A549 (cell line): ENCODE data around the gene ARMH3. TPM values are rescaled to one million over a fixed set of nuclear protein-coding genes. Genes with fewer than 3 reads are reported as not detected.

Source experiments
- ATAC-seq, 2 experiments: fragments of 200-7000 bp in 1 of 2; fragments of >200 bp in 1 of 2; cut with Nextera tagmentation in 1 of 2; cut with Tn5 transposase in 1 of 2; 3 replicates each; pipeline versions ENCODE4 v1.8.0 to v1.9.1; 2018 to 2020; ENCODE audit warnings: mild to moderate bottlenecking in 1 of 2, moderate library complexity in 1 of 2
- CTCF ChIA-PET: fragments of 300-600 bp; sonication (Branson Sonifier 250); formaldehyde crosslinking; extraction: SDS; loops from one replicate; lab custom pipeline; 2021; ENCODE audit warnings: antibody characterized with exemption, inconsistent platforms; lab: Yijun Ruan, JAX
- POLR2A ChIA-PET: fragments of 350-600 bp; formaldehyde crosslinking; extraction: SDS; loops from one replicate; lab custom pipeline; 2021; ENCODE audit warnings: antibody characterized with exemption, inconsistent platforms; lab: Yijun Ruan, JAX
- DNase-seq, 2 experiments: peaks; one replicate each; pipeline versions ENCODE4 v3.0.0 to v3.0.0-alpha.2; 2011 to 2016; ENCODE audit warnings: low read depth in 1 of 2, low spot score in 1 of 2
- FAIRE-seq: peaks from 2 replicates; lab custom pipeline; 2011; peaks lifted over from hg19 to GRCh38; lab: Jason Lieb, UNC
- H3K27ac ChIP-seq, 2 experiments: fragments of >200 bp; sonication (Bioruptor Twin); formaldehyde crosslinking; 3 replicates each; pipeline ENCODE4 v1.5.1; 2016 to 2017
- H3K4me1 ChIP-seq: fragments of >200 bp; sonication (Bioruptor Twin); formaldehyde crosslinking; 3 replicates; pipeline ENCODE4 v1.6.1; 2016
- H3K4me2 ChIP-seq: fragments of >200 bp; sonication (Bioruptor Twin); formaldehyde crosslinking; 3 replicates; pipeline ENCODE4 v1.6.1; 2016
- H3K4me3 ChIP-seq: fragments of >200 bp; sonication (Bioruptor Twin); formaldehyde crosslinking; 3 replicates; pipeline ENCODE4 v1.5.1; 2016
- H3K9me3 ChIP-seq: fragments of >200 bp; sonication (Bioruptor Twin); formaldehyde crosslinking; 3 replicates; pipeline ENCODE4 v1.6.1; 2016
- BHLHE40 ChIP-seq: IDR thresholded peaks from 2 replicates; pipeline ENCODE4 v1.6.1; 2012; ENCODE audit warnings: low read depth, low read length, inconsistent platforms
- CEBPB ChIP-seq, 2 experiments: fragments of >200 bp in 1 of 2; sonication (Bioruptor Twin) in 1 of 2; formaldehyde crosslinking in 1 of 2; IDR thresholded peaks; 2 replicates each; pipeline ENCODE4 v1.6.1; 2012 to 2016
- CHD2 ChIP-seq: fragments of 150-350 bp; IDR thresholded peaks from 2 replicates; pipeline ENCODE4 v1.6.1; 2014; ENCODE audit warnings: low read length; ENCODE audit not compliant: partially characterized antibody
- CHD4 ChIP-seq: fragments of 200-600 bp; sonication (generic); IDR thresholded peaks from 2 replicates; pipeline ENCODE4 v1.6.1; 2016; ENCODE audit warnings: antibody characterized with exemption, mild to moderate bottlenecking, borderline replicate concordance
- FOSL2 ChIP-seq, 2 experiments: fragments of 450-650 bp in 1 of 2; fragments of >200 bp in 1 of 2; sonication (Bioruptor Twin) in 1 of 2; formaldehyde crosslinking; IDR thresholded peaks; 2 replicates each; pipeline versions ENCODE4 v1.5.0 to v1.6.1; 2016 to 2020; ENCODE audit warnings: mild to moderate bottlenecking in 1 of 2, moderate library complexity in 1 of 2
- HDAC2 ChIP-seq: fragments of 200-600 bp; sonication (generic); IDR thresholded peaks from 2 replicates; pipeline ENCODE4 v1.6.1; 2016
- HES2 ChIP-seq: fragments of >200 bp; sonication (Bioruptor Twin); formaldehyde crosslinking; IDR thresholded peaks from 2 replicates; pipeline ENCODE4 v1.6.1; 2016
- JUNB ChIP-seq: fragments of >200 bp; sonication (Bioruptor Twin); formaldehyde crosslinking; IDR thresholded peaks from 2 replicates; pipeline ENCODE4 v1.6.1; 2016
- NFE2L2 ChIP-seq: fragments of 150-350 bp; conservative IDR thresholded peaks from 2 replicates; pipeline ENCODE4 v1.6.1; 2014; ENCODE audit warnings: low read length
- NR3C1 ChIP-seq: fragments of >200 bp; sonication (Bioruptor Twin); formaldehyde crosslinking; IDR thresholded peaks from 3 replicates; pipeline ENCODE4 v1.6.1; 2017
- PBX3 ChIP-seq: IDR thresholded peaks from 2 replicates; pipeline ENCODE4 v1.6.1; 2012
- POLR2AphosphoS2 ChIP-seq: conservative IDR thresholded peaks from 2 replicates; pipeline ENCODE4 v1.6.1; 2012; ENCODE audit warnings: low read length, improper control_type of control experiment, inconsistent platforms
- RCOR1 ChIP-seq: fragments of 150-350 bp; IDR thresholded peaks from 2 replicates; pipeline ENCODE4 v1.6.1; 2014; ENCODE audit warnings: antibody characterized with exemption, low read length, low read depth
- SREBF2 ChIP-seq: fragments of 450-650 bp; IDR thresholded peaks from 2 replicates; pipeline ENCODE4 v1.6.1; 2014; ENCODE audit warnings: mild to moderate bottlenecking, moderate library complexity
- TP53 ChIP-seq: fragments of 250-450 bp; sonication (Bioruptor Pico); IDR thresholded peaks from 2 replicates; pipeline ENCODE4 v1.5.0; 2021; ENCODE audit warnings: mild to moderate bottlenecking, moderate library complexity
- WGBS: methylation state at CpG from one replicate; pipeline ENCODE4 v1.1.6; 2017; ENCODE audit errors: missing lambda C conversion rate; 5-methylcytosine and 5-hydroxymethylcytosine counted together
- polyA plus RNA-seq, 4 experiments: library from polyadenylated mRNA; depleted of rRNA in 3 of 4; stranded (reverse); fragments of >200 nt; fragmentation: RNase III in 1 of 4; extraction: RNeasy Plus Mini Kit Qiagen cat#74134 plus additional on column Dnase treatment in 1 of 4; gene quantifications; 2 replicates in 3 of 4; 3 replicates in 1 of 4; pipeline ENCODE4 v1.2.3, GENCODE V29; 2011 to 2017

ARMH3 gene
- polyA plus RNA-seq, 2 of the 4 experiments (the other 2 are of a cell fraction): 12.7 to 17.3 TPM

GRCh38 chr10:101906586-101907183 is 149.3 kb downstream of the ARMH3 start (continued):
- TF ChIP-seq NFE2L2 (no peak), POLR2AphosphoS2 (no peak)

- FAIRE-seq (no peak), DNase-seq (no peak), ATAC-seq (no peak)
- Histone ChIP-seq H3K4me1 (no peaks in the 10 kb centered on the region), H3K9me3 (no peaks in the 10 kb centered on the region), H3K4me2 (no peak overlapping the region), H3K27ac (no peak overlapping the region), H3K4me3 (no peak overlapping the region)
- ChIA-PET CTCF (interaction anchor here (0.7 to 3.7 kb wide), 4 partner anchors 16 to 1741 kb away, joined by 3 to 23 read pairs (median 4); no protein-coding TSS in a partner anchor), POLR2A (no interaction called here)
- TF ChIP-seq POLR2AphosphoS2: no peak
- TF ChIP-seq FOSL2 (IDR thresholded peaks at IDR 0.05): no peak
- TF ChIP-seq FOSL2 (CRISPR knock-in tag; IDR thresholded peaks at IDR 0.05): no peak
- 96% methylated on average over 2 of the region's 2 CpGs for WGBS
Observed at GRCh38 chr10:101905251-101905650, 150.7 kb downstream of the ARMH3 start.

GRCh38 chr10:101903827-101904550 is 152.0 kb downstream of the ARMH3 start:
- no peak for TF ChIP-seq PBX3
- TF ChIP-seq CHD4: no peak
- TF ChIP-seq CEBPB (IDR thresholded peaks at IDR 0.05): no peak
- TF ChIP-seq NR3C1: no peak
- no peak for TF ChIP-seq JUNB
- TF ChIP-seq RCOR1: no peak
- TF ChIP-seq CHD2: no peak
- TF ChIP-seq HES2: no peak
- TF ChIP-seq TP53 (CRISPR knock-in tag): no peak
- ChIA-PET POLR2A (no interaction called here), CTCF (interaction anchor here (1.4 to 3.0 kb wide), 6 partner anchors 14 to 106 kb away, joined by 4 to 24 read pairs (median 6); no protein-coding TSS in a partner anchor)
- no peak for FAIRE-seq
- 87% methylated on average over 7 of the region's 7 CpGs for WGBS
- H3K4me1 ChIP-seq: no peaks in the 10 kb centered on the region
- H3K4me2 ChIP-seq: no peak overlapping the region
- no peak for ATAC-seq
- no peaks in the 10 kb centered on the region for H3K9me3 ChIP-seq
- H3K27ac ChIP-seq: no peak overlapping the region
- no peak overlapping the region for H3K4me3 ChIP-seq
- no peak for DNase-seq

GRCh38 chr10:101902820-101903145 is 153.2 kb downstream of the ARMH3 start:
- POLR2A ChIA-PET: no interaction called here
- no peak for TF ChIP-seq RCOR1
- no peak for TF ChIP-seq NR3C1
- TF ChIP-seq NFE2L2: no peak
- no peak for TF ChIP-seq SREBF2
- no peak for TF ChIP-seq HDAC2
- no peak for TF ChIP-seq BHLHE40
- no peak for TF ChIP-seq FOSL2 (IDR thresholded peaks at IDR 0.05)
- TF ChIP-seq FOSL2 (CRISPR knock-in tag; IDR thresholded peaks at IDR 0.05): no peak
- H3K4me3 ChIP-seq: no peak overlapping the region
- H3K27ac ChIP-seq: no peak overlapping the region
- FAIRE-seq: no peak
- no peak overlapping the region for H3K4me2 ChIP-seq
- no peak for DNase-seq
- 91% methylated on average over 4 of the region's 4 CpGs for WGBS
- H3K4me1 ChIP-seq: peaks cover 6% of the 10 kb centered on the region
- ATAC-seq: no peak
- no peaks in the 10 kb centered on the region for H3K9me3 ChIP-seq
- CTCF ChIA-PET: interaction anchor here (1.0 to 3.0 kb wide), 7 partner anchors 13 to 107 kb away, joined by 3 to 24 read pairs (median 6); partner anchors contain the start of gene KCNIP2
